Eye (tissue), 1 donor: Measurements from ENCODE around the gene TXN2.
A peak's percentile ranks its signal among the peaks of the same experiment; 100 is the strongest.

ENCODE experiments used
- DNase-seq: peaks from one replicate; pipeline ENCODE4 v3.0.0-alpha.2; 2015

The TXN2 gene

DNA sequence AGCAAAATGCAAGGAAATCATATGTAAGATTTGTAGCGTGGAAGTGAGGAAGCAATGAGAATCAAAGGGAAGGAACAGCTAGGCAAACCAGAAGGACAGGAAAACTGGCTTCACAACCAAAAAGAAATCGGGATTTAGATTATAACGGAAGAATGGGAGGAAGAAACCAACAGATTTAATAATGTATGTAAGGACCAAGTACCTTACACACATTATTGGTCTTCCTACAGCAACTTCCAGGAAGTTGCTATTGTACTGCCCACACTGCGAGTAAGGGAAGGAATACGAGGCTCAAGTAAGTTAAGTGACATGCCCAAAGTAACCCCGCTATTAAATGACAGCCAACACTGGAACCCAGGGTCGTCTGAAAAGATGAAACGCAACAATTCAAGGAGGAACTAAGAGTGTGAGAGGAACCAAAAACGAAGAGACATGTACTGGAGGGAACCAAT lies 473 bp downstream of the TXN2 start:
- no peak for DNase-seq

GRCh38 chr22:36478966-36479365 lies 2.5 kb downstream of the TXN2 start:
- no peak for DNase-seq

GRCh38 chr22:36475341-36475740 lies 6.1 kb downstream of the TXN2 start:
- no peak for DNase-seq

DNA sequence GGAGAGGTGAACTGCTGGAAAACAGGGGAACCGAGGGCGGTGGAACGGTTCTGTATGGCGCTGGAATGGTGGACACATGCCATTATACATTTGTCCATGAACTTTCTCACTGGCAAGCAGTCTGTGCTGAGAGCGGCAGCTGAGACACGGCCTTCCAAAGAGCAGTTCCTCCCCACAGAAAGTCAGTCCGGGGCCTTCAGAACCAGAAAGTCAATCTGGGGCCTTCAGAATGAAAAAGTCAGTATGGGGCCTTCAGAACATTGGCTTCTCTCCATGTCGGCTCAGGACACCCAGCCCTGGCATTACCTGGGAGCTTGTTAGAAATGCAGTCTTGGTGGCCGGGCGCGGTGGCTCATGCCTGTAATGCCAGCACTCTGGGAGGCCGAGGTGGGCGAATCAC lies 8.8 kb downstream of the TXN2 start:
- DNase-seq = no peak

GRCh38 chr22:36471341-36471821 lies 10.1 kb downstream of the TXN2 start:
- DNase-seq = no peak

GRCh38 chr22:36470994-36471331 lies 10.5 kb downstream of the TXN2 start:
- no peak for DNase-seq

DNA sequence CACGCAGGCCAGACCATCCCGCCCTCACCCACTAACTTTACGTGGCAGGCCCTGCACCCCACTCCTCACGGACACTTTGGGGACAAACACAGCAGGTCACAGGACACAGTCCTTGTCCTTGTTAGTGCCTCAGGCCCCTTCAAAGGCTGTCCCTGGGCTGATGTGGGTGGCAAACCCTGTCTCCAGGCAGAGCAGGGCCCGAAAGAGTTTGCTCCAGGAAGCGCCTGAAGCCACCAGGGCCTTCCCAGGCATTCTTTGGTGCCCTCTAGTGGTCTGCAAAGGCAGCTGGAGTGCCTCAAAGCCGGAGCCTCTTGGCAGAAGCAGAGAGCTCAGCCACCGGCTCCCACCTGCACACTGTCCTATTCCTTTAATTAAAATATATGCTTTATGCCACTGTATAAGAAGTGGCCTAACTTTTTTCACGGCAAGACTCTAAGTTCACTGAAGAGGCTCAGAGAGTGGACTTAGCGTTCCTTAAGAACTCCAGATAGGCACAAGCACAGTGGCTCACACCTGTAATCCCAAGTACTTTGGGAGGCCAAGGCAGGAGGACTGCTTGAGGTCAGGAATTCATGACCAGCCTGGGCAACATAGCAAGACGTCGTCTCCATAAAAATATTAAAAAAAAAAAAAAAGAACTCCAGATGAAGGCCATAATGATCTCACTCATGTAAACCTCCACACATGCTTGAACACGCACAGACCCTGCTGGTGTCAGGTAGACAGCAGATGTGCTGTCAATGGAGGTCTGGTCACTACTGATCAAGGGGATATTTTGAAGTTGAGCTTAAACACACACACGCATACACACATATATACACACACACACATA lies 11.1 kb downstream of the TXN2 start:
- peak; percentile 93 for DNase-seq

- no peak for DNase-seq
Measured at GRCh38 chr22:36469094-36469710, 12.2 kb downstream of the TXN2 start.

GRCh38 chr22:36467946-36468345 lies 13.5 kb downstream of the TXN2 start:
- DNase-seq = no peak

DNA sequence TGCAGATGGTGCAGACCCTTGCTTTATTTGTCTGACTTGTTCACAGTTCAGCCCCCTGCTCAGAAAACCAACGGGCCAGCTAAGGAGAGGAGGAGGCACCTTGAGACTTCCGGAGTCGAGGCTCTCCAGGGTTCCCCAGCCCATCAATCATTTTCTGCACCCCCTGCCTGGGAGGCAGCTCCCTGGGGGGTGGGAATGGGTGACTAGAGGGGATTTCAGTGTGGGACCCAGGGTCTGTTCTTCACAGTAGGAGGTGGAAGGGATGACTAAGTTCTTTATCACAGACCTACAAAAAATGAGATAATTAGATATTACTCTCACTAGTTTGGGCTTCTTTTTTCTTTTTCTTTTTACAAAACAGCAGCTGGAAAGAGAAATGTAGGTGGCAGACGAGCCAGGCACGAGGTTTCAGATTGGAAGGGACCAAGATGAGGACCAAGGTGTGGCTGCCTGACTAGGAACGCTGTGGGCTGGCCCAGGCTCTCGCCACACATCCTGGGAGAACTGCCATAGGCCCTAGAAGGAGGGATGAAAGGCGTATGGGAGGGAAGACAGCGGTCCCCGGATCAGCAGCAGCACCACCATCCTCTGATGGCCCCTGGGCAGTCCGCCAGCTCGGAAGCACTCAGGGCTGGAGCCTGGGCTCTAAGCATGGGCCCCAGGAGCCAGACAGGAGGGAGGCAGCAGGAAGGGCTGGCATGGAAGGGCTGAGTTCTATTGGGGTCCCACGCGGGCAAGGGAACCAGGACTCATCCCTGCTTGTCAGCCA lies 14.2 kb downstream of the TXN2 start:
- DNase-seq = no peak

GRCh38 chr22:36466258-36466657 lies 15.2 kb downstream of the TXN2 start:
- DNase-seq = no peak

- DNase-seq = peak; percentile 29
Measured at GRCh38 chr22:36465232-36466021, 16.0 kb downstream of the TXN2 start.

DNA sequence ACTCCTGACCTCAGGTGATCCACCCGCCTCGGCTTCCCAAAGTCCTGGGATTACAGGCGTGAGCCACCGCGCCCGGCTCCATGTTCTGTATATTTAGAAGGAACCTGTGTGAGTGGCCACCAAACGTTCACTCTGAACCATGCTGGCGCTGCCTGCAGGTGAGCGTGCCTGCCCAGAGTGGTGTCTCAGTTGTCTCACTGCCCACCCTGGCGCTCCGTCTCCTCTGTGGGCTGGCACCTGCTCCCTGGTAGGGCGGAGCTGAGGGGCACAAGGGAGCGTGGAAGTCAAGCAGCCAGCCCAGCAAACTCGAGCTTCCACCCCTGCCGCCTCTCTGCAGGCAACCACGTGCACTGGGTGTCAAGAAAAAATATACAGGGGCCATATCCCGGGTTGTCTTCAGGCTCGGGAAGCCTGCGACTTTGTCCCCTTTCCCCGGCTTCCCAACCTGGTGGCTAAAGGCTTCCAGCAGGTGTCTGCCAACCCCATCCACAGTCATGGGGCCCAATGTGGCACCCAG lies 16.7 kb downstream of the TXN2 start:
- DNase-seq = no peak

DNA sequence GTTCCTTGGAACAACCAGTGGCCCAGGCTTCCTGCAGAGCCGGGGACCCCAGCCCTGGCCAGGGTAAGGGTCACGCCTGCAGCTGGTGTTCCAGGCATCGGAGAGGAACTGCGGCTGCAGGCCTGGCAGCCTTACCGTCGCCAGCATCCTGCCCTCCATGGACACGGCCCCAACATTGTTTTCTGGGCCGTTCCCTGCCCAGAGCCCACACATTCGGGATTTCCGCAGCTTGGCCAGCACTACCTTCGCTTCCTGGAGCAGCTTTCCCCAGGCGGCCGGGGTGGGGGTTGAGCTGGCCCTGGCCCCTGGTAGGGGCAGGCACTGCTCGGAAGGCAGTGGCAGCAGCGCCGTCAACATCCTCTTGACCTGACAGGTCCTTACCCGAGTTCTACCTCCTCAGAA lies 17.7 kb downstream of the TXN2 start:
- DNase-seq = no peak

DNA sequence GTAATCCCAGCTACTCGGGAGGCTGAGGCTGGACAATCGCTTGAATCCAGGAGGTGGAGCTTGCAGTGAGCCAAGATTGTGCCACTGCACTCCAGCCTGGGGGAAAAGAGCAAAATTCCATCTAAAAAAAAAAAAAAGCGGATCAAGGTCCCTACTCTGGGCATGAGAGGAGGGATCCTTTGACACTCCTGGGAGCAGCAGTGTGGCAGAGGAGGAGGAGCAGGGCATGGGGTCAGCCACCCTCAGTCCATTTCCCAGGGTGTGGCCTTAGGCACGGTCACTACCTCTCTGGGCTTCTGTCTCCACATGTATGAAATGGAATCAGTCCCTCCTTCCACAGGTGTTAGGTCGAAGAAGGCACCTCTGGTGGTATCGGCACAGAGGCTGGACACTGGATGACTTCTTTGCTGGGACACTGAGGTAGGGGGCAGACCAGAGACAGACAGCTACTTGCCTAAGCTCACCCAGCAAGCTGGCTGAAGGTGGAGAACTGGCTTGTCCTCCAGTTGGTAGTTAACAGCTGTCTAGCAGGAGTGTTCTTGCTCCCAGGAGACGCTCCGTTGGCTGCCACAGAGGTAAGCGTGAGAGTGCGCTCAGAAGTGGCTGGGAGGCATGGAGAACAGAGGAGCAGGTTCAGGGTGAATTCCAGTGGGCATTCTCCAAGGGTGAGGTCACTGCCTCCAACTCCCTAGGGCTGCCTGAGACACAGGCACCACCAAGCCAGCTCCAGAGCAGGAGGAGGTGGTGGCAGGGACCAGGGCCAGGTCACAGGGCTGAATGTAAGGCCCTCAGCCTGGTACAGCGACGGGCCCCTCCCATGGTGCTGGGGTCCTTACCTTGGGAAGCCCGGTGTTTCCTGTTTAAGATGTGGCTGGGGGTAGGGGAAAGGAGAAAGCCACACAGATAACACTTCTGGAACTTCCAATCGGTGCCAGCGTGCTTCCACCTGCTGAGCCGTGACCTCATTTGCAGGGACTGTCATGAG lies 19.5 kb downstream of the TXN2 start:
- peak; percentile 73 for DNase-seq

GRCh38 chr22:36460202-36460601 lies 21.2 kb downstream of the TXN2 start:
- DNase-seq = no peak

DNA sequence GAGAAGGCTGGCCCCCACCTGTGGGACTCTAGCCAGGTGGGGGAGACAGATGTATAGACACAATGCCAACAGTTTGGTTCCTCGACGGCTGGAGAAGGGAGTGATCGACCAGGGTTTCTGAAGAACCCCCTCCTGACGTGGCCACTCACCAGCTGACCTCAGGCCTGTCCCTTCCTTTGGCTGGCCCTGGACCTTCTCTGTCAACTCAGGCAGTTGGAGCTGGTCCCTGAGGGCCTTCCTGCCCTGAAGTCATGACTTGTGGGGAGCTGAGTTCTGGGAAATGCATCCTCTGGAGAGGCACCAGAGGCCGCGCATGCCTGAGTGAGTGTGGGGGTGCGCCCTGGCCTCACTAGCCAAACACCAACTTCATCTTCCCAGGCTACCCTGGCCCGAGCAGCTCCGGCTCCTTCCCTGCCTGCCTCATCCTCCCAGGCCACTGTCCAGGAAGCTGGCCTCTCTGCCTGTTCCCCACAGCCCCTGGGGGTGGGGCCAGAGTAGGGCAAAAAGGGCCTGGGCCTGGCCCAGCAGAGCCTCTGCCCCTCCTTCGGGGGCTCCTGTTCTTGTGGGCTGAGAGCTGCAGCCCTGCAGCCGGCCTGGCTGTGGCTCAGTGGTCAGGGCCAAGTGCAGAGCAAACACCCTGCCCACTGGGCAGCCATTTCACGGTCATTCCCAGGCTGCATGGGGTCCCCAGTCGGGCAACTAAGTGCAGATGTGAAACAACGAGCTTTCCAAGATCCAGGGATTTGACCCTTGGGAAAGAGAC lies 23.6 kb downstream of the TXN2 start:
- DNase-seq = no peak

DNA sequence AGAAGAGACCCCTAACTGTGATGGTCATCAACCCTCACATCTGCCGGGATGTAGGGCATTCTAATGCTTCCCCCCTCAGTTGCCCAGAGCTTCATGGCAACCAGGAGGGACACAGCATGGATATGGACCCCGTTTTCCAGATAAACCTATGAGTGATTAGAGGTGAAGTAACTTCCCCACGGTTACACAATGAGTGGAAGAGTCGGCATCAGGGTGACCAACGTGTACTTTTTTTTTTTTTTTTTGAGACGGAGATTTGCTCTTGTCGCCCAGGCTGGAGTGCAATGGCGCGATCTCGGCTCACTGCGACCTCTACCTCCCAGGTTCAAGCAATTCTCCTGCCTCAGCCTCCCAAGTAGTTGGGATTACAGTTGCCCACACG lies 25.0 kb downstream of the TXN2 start:
- DNase-seq = no peak

GRCh38 chr22:36455571-36456463 lies 25.6 kb downstream of the TXN2 start:
- DNase-seq = no peak
